Stomach (tissue), 9 donors: ENCODE measurements around the gene ATG12. TPM values are rescaled to one million over a fixed set of nuclear protein-coding genes. Genes with fewer than 3 reads are reported as not detected.

ENCODE experiments used
- DNase-seq, 2 donors: peaks; one replicate each; pipeline versions ENCODE4 v3.0.0 to v3.0.0-alpha.2; 2013 to 2019
- H3K27ac ChIP-seq, 5 donors: fragments of 200-600 bp in 4 of 5; sonication (generic) in 4 of 5; one replicate each; pipeline ENCODE4 v1.5.1; 2013 to 2019; ENCODE audit warnings: mild to moderate bottlenecking in 1 of 5, moderate library complexity in 1 of 5
- H3K27me3 ChIP-seq, 3 donors: fragments of 200-600 bp; sonication (generic); one replicate each; pipeline ENCODE4 v1.5.1; 2017 to 2019; ENCODE audit warnings: mixed run types in 1 of 3
- H3K36me3 ChIP-seq, 4 donors: fragments of 200-600 bp; sonication (generic); 1 replicate in 3 of 4; 2 replicates in 1 of 4; pipeline ENCODE4 v1.5.1; 2016 to 2019
- H3K4me1 ChIP-seq, 4 donors: fragments of 200-600 bp; sonication (generic); one replicate each; pipeline ENCODE4 v1.5.1; 2016 to 2019
- H3K4me3 ChIP-seq, 4 donors: fragments of 200-600 bp; sonication (generic) in 3 of 4; one replicate each; pipeline ENCODE4 v1.5.1; 2016 to 2019; ENCODE audit warnings: mild to moderate bottlenecking in 1 of 4
- H3K9me3 ChIP-seq, 4 donors: fragments of 200-600 bp; sonication (generic); one replicate each; pipeline ENCODE4 v1.5.1; 2016 to 2019
- CTCF ChIP-seq, 7 experiments: fragments of 450-650 bp in 4 of 7; fragments of 200-600 bp in 3 of 7; sonication (generic) in 3 of 7; IDR thresholded peaks; one replicate each; pipeline ENCODE4 v1.5.1; 2016 to 2019; ENCODE audit warnings: antibody characterized with exemption in 7 of 7, control low read depth in 2 of 7, mild to moderate bottlenecking in 1 of 7
- EP300 ChIP-seq: sonication (generic); formaldehyde crosslinking; IDR thresholded peaks from one replicate; pipeline ENCODE4 v1.6.1; 2017; ENCODE audit warnings: antibody characterized with exemption
- POLR2A ChIP-seq, 4 donors: fragments of 450-650 bp; IDR thresholded peaks; one replicate each; pipeline ENCODE4 v1.6.1; 2016; ENCODE audit warnings: antibody characterized with exemption in 4 of 4, control low read depth in 2 of 4, mild to moderate bottlenecking in 1 of 4, moderate library complexity in 1 of 4
- POLR2AphosphoS5 ChIP-seq, 3 donors: sonication (generic); formaldehyde crosslinking; IDR thresholded peaks; one replicate each; pipeline ENCODE4 v1.6.1; 2016; ENCODE audit warnings: antibody characterized with exemption in 3 of 3
- WGBS, 5 donors: extraction: QIAGEN DNeasy Blood & Tissue Kit in 3 of 5; methylation state at CpG; one replicate each; pipeline versions ENCODE4 v1.1.5 to v1.1.7; 2013 to 2018; 5-methylcytosine and 5-hydroxymethylcytosine counted together
- intact Hi-C: fragments of 100-400 bp; cut with DNase I; formaldehyde crosslinking; loops from one replicate; pipeline ENCODE4 v1.15.1; 2023; ENCODE audit warnings: low total_unique reads
- polyA plus RNA-seq, 3 donors: library from polyadenylated mRNA; stranded (reverse); fragments of 200-250 nt; gene quantifications; one replicate each; pipeline ENCODE4 v1.2.3, GENCODE V29; 2013
- total RNA-seq, 5 donors: library from RNA; depleted of rRNA; stranded (reverse); fragments of >200 nt; gene quantifications; one replicate each; pipeline versions ENCODE4 v1.1.0 to v1.2.3, GENCODE V29; 2014 to 2016
- donor health status: healthy with polysubstance abuse.
- donor health status: Bipolar disorder and iron deficiency.
- donor health status: healthy.

ATG12 gene
- total and polyA plus RNA-seq, 8 donors = 15.2 to 73.3 (median 37.4) TPM

- intact Hi-C loops = no loop called here
- no peak for TF ChIP-seq POLR2A (IDR thresholded peaks at IDR 0.05)
- TF ChIP-seq EP300 = no peak
- no peak for TF ChIP-seq POLR2AphosphoS5 (IDR thresholded peaks at IDR 0.05)
- no peak for TF ChIP-seq CTCF (IDR thresholded peaks at IDR 0.05)
- no peaks in the 10 kb centered on the region for H3K9me3 ChIP-seq
- no peaks in the 10 kb centered on the region for H3K27me3 ChIP-seq
- H3K36me3 ChIP-seq = no peaks in the 10 kb centered on the region
- peaks cover 32 to 85% (median 53%) of the 10 kb centered on the region in 4 donors for H3K4me1 ChIP-seq
- H3K27ac ChIP-seq = no peak overlapping the region
- DNase-seq = no peak
- no peak overlapping the region for H3K4me3 ChIP-seq
- 76 to 81% (median 80%) methylated on average over 7 of the region's 7 CpGs for WGBS, 5 donors
Observed at GRCh38 chr5:115847290-115847689, 5.9 kb upstream of the ATG12 start.

DNA sequence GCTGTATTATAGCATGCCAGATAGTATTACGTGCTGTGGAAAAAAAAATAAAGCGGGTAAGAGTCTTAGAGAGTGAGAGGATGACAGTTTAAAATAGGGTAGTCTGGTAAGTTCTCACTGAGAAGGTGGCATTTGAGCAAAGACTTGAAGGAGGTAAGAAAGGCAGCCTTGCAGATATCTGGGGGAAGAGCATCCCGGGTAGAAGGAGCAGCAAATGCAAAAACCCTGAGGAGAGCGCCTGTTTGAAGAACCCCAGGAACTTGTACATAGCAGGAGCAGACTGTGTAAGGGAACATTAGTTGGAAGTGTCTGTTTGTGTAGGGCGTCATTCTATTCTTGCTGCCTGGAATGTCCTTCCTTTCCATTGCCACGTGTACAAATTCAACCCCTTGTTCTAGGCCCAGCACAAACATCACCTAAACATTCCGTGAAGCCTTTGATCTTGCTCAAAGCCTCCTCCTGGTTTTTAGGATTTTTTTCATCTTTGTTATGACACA is 3.0 kb upstream of the ATG12 start:
- no peak overlapping the region for H3K4me3 ChIP-seq
- no peak overlapping the region for H3K27ac ChIP-seq
- 51 to 71% (median 63%) methylated on average over 7 of the region's 7 CpGs for WGBS, 5 donors
- H3K27me3 ChIP-seq = no peaks in the 10 kb centered on the region
- H3K4me1 ChIP-seq = peaks cover 31 to 78% (median 52%) of the 10 kb centered on the region in 4 donors
- peak in 1 of 2 donors; percentile 17 for DNase-seq
- no peaks in the 10 kb centered on the region for H3K36me3 ChIP-seq
- no peaks in the 10 kb centered on the region for H3K9me3 ChIP-seq
- intact Hi-C loops = no loop called here
- no peak for TF ChIP-seq EP300
- TF ChIP-seq POLR2AphosphoS5 (IDR thresholded peaks at IDR 0.05) = no peak
- no peak for TF ChIP-seq CTCF (IDR thresholded peaks at IDR 0.05)
- TF ChIP-seq POLR2A (IDR thresholded peaks at IDR 0.05) = no peak

GRCh38 chr5:115843444-115844130 is 2.2 kb upstream of the ATG12 start:
- intact Hi-C loops = no loop called here
- Histone ChIP-seq H3K9me3 (no peaks in the 10 kb centered on the region), H3K4me1 (peaks cover 34 to 78% (median 56%) of the 10 kb centered on the region in 4 donors), H3K36me3 (no peaks in the 10 kb centered on the region), H3K27ac (no peak overlapping the region), H3K4me3 (peak overlapping the region; percentile 65 to 94 (median 87)), H3K27me3 (no peaks in the 10 kb centered on the region)
- no peak for DNase-seq
- 50 to 72% (median 56%) methylated on average over 6 of the region's 6 CpGs for WGBS, 5 donors
- TF ChIP-seq CTCF (IDR thresholded peaks at IDR 0.05) (no peak), EP300 (no peak), POLR2AphosphoS5 (IDR thresholded peaks at IDR 0.05) (no peak), POLR2A (IDR thresholded peaks at IDR 0.05) (no peak)

DNA sequence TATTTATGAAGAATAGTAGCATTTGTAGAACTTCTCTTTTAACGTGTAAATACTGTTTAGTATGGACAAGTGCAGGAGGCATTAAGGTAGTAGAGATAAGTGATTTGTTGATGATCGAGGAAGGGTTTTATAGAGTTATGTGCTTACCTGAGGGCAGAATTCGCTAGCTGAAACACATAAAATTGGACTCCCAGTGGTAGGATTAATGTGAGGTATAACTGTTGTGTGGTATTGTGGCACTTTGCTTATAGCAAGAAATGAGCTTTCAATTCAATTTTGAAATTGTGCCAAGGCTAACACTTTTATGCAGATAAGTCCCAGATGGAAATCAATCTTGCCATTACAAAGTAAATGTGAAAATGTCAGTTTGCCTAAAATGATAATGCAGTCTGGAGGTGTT is 1.6 kb upstream of the ATG12 start:
- H3K36me3 ChIP-seq = no peaks in the 10 kb centered on the region
- intact Hi-C loops = no loop called here
- peak in 1 of 2 donors; percentile 29 for DNase-seq
- H3K27ac ChIP-seq = peak overlapping the region in 4 of 5 donors; percentile 88 to 97 (median 94)
- H3K9me3 ChIP-seq = no peaks in the 10 kb centered on the region
- no peaks in the 10 kb centered on the region for H3K27me3 ChIP-seq
- TF ChIP-seq CTCF (IDR thresholded peaks at IDR 0.05) (no peak), EP300 (no peak), POLR2AphosphoS5 (IDR thresholded peaks at IDR 0.05) (no peak), POLR2A (IDR thresholded peaks at IDR 0.05) (no peak)
- H3K4me1 ChIP-seq = peaks cover 34 to 80% (median 61%) of the 10 kb centered on the region in 4 donors
- WGBS, 5 donors = 6 to 12% (median 12%) methylated on average over 3 of the region's 3 CpGs
- peak overlapping the region; percentile 65 to 94 (median 87) for H3K4me3 ChIP-seq
